ENCODE data around the gene KIRREL3. TPM values are rescaled to one million over a fixed set of nuclear protein-coding genes. Genes with fewer than 3 reads are reported as not detected.

The KIRREL3 gene
- total and polyA plus RNA-seq, 2 donors (not counting 3 experiments of a cell fraction or from before 2014, with no cell fraction given) = not detected

GRCh38 chr11:126800009-126800408 is 200.6 kb downstream of the KIRREL3 start:
- intact Hi-C loops (cut with micrococcal nuclease) = no loop called here
- no peak overlapping the region for H3K4me2 ChIP-seq (ENCODE audit: insufficient read depth, low read length)
- H3K9ac ChIP-seq (replicated peaks; ENCODE audit: extremely low read depth, insufficient read depth, low read length) = no peak overlapping the region
- H4K20me1 ChIP-seq (replicated peaks; ENCODE audit: control insufficient read depth, extremely low read depth, insufficient read depth, low read length) = no peaks in the 10 kb centered on the region
- no peaks in the 10 kb centered on the region for H3K9me1 ChIP-seq (replicated peaks; ENCODE audit: control insufficient read depth, extremely low read depth, insufficient read depth, low read length)
- ChIA-PET CTCF (no interaction called here), POLR2A (no interaction called here)
- no peaks in the 10 kb centered on the region for H3K36me3 ChIP-seq (ENCODE audit: control insufficient read depth in 2 of 2, extremely low read depth in 1 of 2, insufficient read depth in 2 of 2, low read length in 2 of 2)
- no peak overlapping the region for H3K4me3 ChIP-seq (replicated peaks in 1 of 3; ENCODE audit: insufficient read depth in 1 of 3, low read depth in 1 of 3, low read length in 3 of 3)
- no peak overlapping the region for H3K27ac ChIP-seq (ENCODE audit: insufficient read depth, low read depth, low read length)
- BruUV-seq (replicated peaks) = no TSS peak
- H3K79me2 ChIP-seq (ENCODE audit: control insufficient read depth, insufficient read depth, low read length) = no peaks in the 10 kb centered on the region
- H3K9me3 ChIP-seq (replicated peaks; ENCODE audit: control insufficient read depth, insufficient read depth, low read length) = no peaks in the 10 kb centered on the region
- FAIRE-seq (no peak), DNase-seq (ENCODE audit: low read depth, low spot score) (no peak)
- dilution Hi-C loops (cut with MboI; ENCODE audit: extremely low pct_ligation_motif_present, low sequenced_read_pairs) = no loop called here
- no peak for TF ChIP-seq POLR2A (IDR thresholded peaks at IDR 0.05; ENCODE audit: low read depth, low read length)
- TF ChIP-seq FOS (IDR thresholded peaks at IDR 0.05; ENCODE audit: borderline replicate concordance, insufficient read depth, low read length) = no peak
- no peak for TF ChIP-seq MYC (IDR thresholded peaks at IDR 0.05; ENCODE audit: low read depth, low read length)
- no peak overlapping the region for H2AFZ ChIP-seq (ENCODE audit: low read depth, low read length)
- no peaks in the 10 kb centered on the region for H3K4me1 ChIP-seq (ENCODE audit: control insufficient read depth, extremely low read depth, insufficient read depth, low read length)
- no peaks in the 10 kb centered on the region for H3K27me3 ChIP-seq (ENCODE audit: control insufficient read depth in 2 of 2, insufficient read depth in 2 of 2, low read length in 2 of 2)

DNA sequence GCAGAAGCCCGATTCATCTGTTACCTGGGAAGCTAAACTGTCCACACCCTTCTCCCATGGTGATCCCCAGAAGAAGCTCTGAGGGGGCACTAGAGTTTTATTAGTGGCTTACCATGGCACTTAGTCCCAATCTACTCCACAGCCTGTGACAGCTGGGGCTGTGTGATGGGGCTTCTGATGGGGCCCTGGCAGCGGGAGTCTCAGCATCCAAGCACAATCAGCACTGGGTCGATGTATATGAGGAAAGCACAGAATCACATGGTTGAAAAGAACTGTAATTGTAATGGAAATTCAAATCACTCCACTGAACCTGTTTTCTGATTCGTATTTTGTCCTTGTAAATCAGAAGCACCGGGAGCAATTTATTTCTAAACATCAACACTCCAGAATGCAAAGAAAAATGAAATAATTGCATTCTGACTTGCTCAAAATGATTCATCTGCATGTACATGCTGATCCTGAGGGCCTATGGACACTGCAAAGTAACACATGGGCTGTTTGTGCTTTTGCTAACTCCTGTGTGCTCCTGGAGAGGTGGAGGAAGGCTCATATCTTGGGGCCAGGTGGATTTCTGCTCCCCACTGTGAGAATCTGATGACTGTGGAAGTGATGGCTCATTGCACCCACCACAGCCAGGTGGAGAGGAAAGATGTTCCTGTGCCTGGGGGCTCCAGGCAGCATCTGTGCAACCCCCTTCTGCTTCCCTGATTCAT is 203.0 kb downstream of the KIRREL3 start:
- no peak for DNase-seq (ENCODE audit: low read depth, low spot score)
- no peaks in the 10 kb centered on the region for H3K79me2 ChIP-seq (ENCODE audit: control insufficient read depth, insufficient read depth, low read length)
- dilution Hi-C loops (cut with MboI; ENCODE audit: extremely low pct_ligation_motif_present, low sequenced_read_pairs) (no loop called here), intact Hi-C loops (cut with micrococcal nuclease) (no loop called here)
- no peak overlapping the region for H3K27ac ChIP-seq (ENCODE audit: insufficient read depth, low read depth, low read length)
- no peak overlapping the region for H3K4me2 ChIP-seq (ENCODE audit: insufficient read depth, low read length)
- H3K9ac ChIP-seq (replicated peaks; ENCODE audit: extremely low read depth, insufficient read depth, low read length) = no peak overlapping the region
- no TSS peak for BruUV-seq (replicated peaks)
- no peak overlapping the region for H2AFZ ChIP-seq (ENCODE audit: low read depth, low read length)
- no peaks in the 10 kb centered on the region for H3K4me1 ChIP-seq (ENCODE audit: control insufficient read depth, extremely low read depth, insufficient read depth, low read length)
- no peaks in the 10 kb centered on the region for H3K9me3 ChIP-seq (replicated peaks; ENCODE audit: control insufficient read depth, insufficient read depth, low read length)
- H3K27me3 ChIP-seq (ENCODE audit: control insufficient read depth in 2 of 2, insufficient read depth in 2 of 2, low read length in 2 of 2) = no peaks in the 10 kb centered on the region
- H3K4me3 ChIP-seq (replicated peaks in 1 of 3; ENCODE audit: insufficient read depth in 1 of 3, low read depth in 1 of 3, low read length in 3 of 3) = no peak overlapping the region
- TF ChIP-seq CTCF (IDR thresholded peaks at IDR 0.05; ENCODE audit: extremely low read depth in 1 of 2, insufficient read depth in 1 of 2, low read depth in 1 of 2, low read length in 2 of 2) = no peak
- no peak for TF ChIP-seq POLR2A (IDR thresholded peaks at IDR 0.05; ENCODE audit: low read depth, low read length)
- no peak for TF ChIP-seq MYC (IDR thresholded peaks at IDR 0.05; ENCODE audit: low read depth, low read length)
- TF ChIP-seq GATA2 (IDR thresholded peaks at IDR 0.05; ENCODE audit: insufficient read depth, insufficient read length, low read depth, low read length) = no peak
- TF ChIP-seq JUN (IDR thresholded peaks at IDR 0.05; ENCODE audit: borderline replicate concordance, insufficient read depth, insufficient read length, low read depth) = no peak
- TF ChIP-seq MAX (IDR thresholded peaks at IDR 0.05; ENCODE audit: insufficient read depth, insufficient read length) = no peak
- no peak for TF ChIP-seq FOS (IDR thresholded peaks at IDR 0.05; ENCODE audit: borderline replicate concordance, insufficient read depth, low read length)
- TF ChIP-seq EZH2 (IDR thresholded peaks at IDR 0.05; ENCODE audit: borderline replicate concordance, low read depth, low read length, severe bottlenecking) = no peak
- TF ChIP-seq POLR2AphosphoS5 (IDR thresholded peaks at IDR 0.05; ENCODE audit: insufficient read depth, low read depth, low read length) = no peak
- no peaks in the 10 kb centered on the region for H3K36me3 ChIP-seq (ENCODE audit: control insufficient read depth in 2 of 2, extremely low read depth in 1 of 2, insufficient read depth in 2 of 2, low read length in 2 of 2)
- CTCF ChIA-PET = no interaction called here
- no peaks in the 10 kb centered on the region for H3K9me1 ChIP-seq (replicated peaks; ENCODE audit: control insufficient read depth, extremely low read depth, insufficient read depth, low read length)
- POLR2A ChIA-PET = no interaction called here
- H4K20me1 ChIP-seq (replicated peaks; ENCODE audit: control insufficient read depth, extremely low read depth, insufficient read depth, low read length) = no peaks in the 10 kb centered on the region
- no peak for FAIRE-seq

All from endothelial cell of umbilical vein (primary cell).